HG03103 (cell line): Measurements from ENCODE around the gene TICRR.

ENCODE experiments used
- ATAC-seq: cut with Tn5 transposase; IDR thresholded peaks from one replicate; pipeline ENCODE4 v1.9.1; 2021; ENCODE audit warnings: low read depth; ENCODE audit not compliant: unreplicated experiment

Gene TICRR

GRCh38 chr15:89670971-89671560 is 95.8 kb downstream of the TICRR start:
- no peak for ATAC-seq

GRCh38 chr15:89671687-89672086 is 96.4 kb downstream of the TICRR start:
- ATAC-seq = no peak

GRCh38 chr15:89672221-89673164 is 97.2 kb downstream of the TICRR start:
- no peak for ATAC-seq

- no peak for ATAC-seq
These were observed 97.9 kb downstream of the TICRR start for GRCh38 chr15:89673165-89673512.

- ATAC-seq = no peak
These were observed 99.3 kb downstream of the TICRR start for GRCh38 chr15:89674526-89674925.

- ATAC-seq = no peak
These were observed 100.3 kb downstream of the TICRR start for GRCh38 chr15:89675606-89676005.

- ATAC-seq = no peak
These were observed 102.1 kb downstream of the TICRR start for GRCh38 chr15:89677381-89677780.
